Measurements from ENCODE around the gene BCL10. TPM values are rescaled to one million over a fixed set of nuclear protein-coding genes. Genes with fewer than 3 reads are reported as not detected.

BCL10 gene
- total and polyA plus RNA-seq, 2 of the 8 experiments (the other 6 are each of a cell fraction or from before 2014, with no cell fraction given): 7.4 to 29.6 TPM

DNA sequence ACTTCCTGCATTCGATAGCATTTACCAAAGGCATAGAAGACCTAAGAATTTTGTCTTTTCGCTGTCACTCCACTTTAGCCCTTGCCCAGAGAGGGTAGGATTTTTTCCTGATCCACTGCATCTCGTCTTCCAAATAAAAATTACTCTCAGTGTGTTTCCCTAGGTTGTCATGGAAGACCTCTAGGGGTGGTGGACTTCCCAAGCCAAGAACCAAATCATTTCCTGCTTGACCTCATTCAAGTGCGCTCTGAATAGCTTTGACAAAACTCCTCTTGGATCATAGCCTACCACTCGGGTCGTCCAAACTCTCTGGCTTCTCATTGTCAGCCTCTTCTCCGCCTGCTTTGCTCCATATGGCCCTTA lies 16.5 kb downstream of the BCL10 start (continued):
- TF ChIP-seq MAFK (IDR thresholded peaks at IDR 0.05; ENCODE audit: low read depth, low read length) (no peak), BRCA1 (IDR thresholded peaks at IDR 0.05; ENCODE audit: low read depth, low read length) (no peak), BACH1 (IDR thresholded peaks at IDR 0.05; ENCODE audit: low read length) (no peak), HDAC6 (IDR thresholded peaks at IDR 0.05; ENCODE audit: low read depth, low read length) (no peak)

All from H1 (cell line).